Activated naive CD8-positive, alpha-beta T cell treated with anti-CD3 and anti-CD28 coated beads, Interleukin-2, amount 10 ng/mL, durations not matched to agents 7 days and 5 days (primary cell): Measurements from ENCODE around the gene LSM14B. TPM values are rescaled to one million over a fixed set of nuclear protein-coding genes. Genes with fewer than 3 reads are reported as not detected.

Source experiments
- ATAC-seq: fragments of 150-1000 bp; cut with Tn5 transposase; one replicate; pipeline ENCODE4 v1.10.0; 2021; ENCODE audit warnings: low read depth, moderate library complexity
- POLR2A ChIA-PET: fragments of 350-600 bp; sonication (Branson Sonifier 250); formaldehyde crosslinking; loops from one replicate; lab custom pipeline; 2021; ENCODE audit warnings: antibody characterized with exemption; lab: Charles Lee
- DNase-seq: peaks from one replicate; pipeline ENCODE4 v3.0.0; 2021
- H3K27ac Mint-ChIP-seq: one replicate; pipeline ENCODE4 v1.8.0; 2022; ENCODE audit warnings: mild to moderate bottlenecking, mixed read lengths
- H3K27me3 Mint-ChIP-seq: one replicate; pipeline ENCODE4 v1.8.0; 2022; ENCODE audit warnings: mild to moderate bottlenecking, moderate library complexity, mixed read lengths
- H3K36me3 Mint-ChIP-seq: one replicate; pipeline ENCODE4 v1.8.0; 2021; ENCODE audit warnings: mild to moderate bottlenecking, mixed read lengths
- H3K4me1 Mint-ChIP-seq: one replicate; pipeline ENCODE4 v1.8.0; 2021; ENCODE audit warnings: mixed read lengths
- H3K4me3 Mint-ChIP-seq: one replicate; pipeline ENCODE4 v1.8.0; 2022; ENCODE audit warnings: mild to moderate bottlenecking, moderate library complexity, mixed read lengths
- H3K9me3 Mint-ChIP-seq: one replicate; pipeline ENCODE4 v1.8.0; 2021; ENCODE audit warnings: mixed read lengths
- total RNA-seq, 2 experiments: library from RNA; stranded (reverse); gene quantifications; one replicate each; pipeline ENCODE4 v1.2.3, GENCODE V29; 2021

LSM14B gene
- total RNA-seq, 2 experiments from 2014 or later = 45.1 to 45.5 TPM

GRCh38 chr20:62118113-62119043 is 3.9 kb upstream of the LSM14B start:
- Mint-ChIP-seq H3K27ac (peak overlapping the region; percentile 61), H3K4me1 (peaks cover 19% of the 10 kb centered on the region), H3K27me3 (no peaks in the 10 kb centered on the region), H3K36me3 (no peaks in the 10 kb centered on the region), H3K9me3 (peaks cover 7% of the 10 kb centered on the region), H3K4me3 (no peak overlapping the region)
- ATAC-seq (no peak), DNase-seq (no peak)
- POLR2A ChIA-PET = interaction anchor here (0.5 to 8.7 kb wide), 3 partner anchors 23 to 487 kb away, joined by 3 to 111 read pairs (median 5); partner anchors contain the start of gene TAF4

- ATAC-seq (no peak), DNase-seq (no peak)
- Mint-ChIP-seq H3K27ac (peak overlapping the region; percentile 36), H3K4me1 (peaks cover 25% of the 10 kb centered on the region), H3K36me3 (no peaks in the 10 kb centered on the region), H3K9me3 (peaks cover 5% of the 10 kb centered on the region), H3K4me3 (no peak overlapping the region), H3K27me3 (no peaks in the 10 kb centered on the region)
- POLR2A ChIA-PET = interaction anchor here (1.0 to 8.7 kb wide), 2 partner anchors 23 to 52 kb away, joined by 4 to 111 read pairs; partner anchors contain the start of gene TAF4
Observed at GRCh38 chr20:62119115-62119514, 3.2 kb upstream of the LSM14B start.

GRCh38 chr20:62119591-62120364 is 2.5 kb upstream of the LSM14B start:
- H3K27me3 Mint-ChIP-seq = no peaks in the 10 kb centered on the region
- POLR2A ChIA-PET = interaction anchor here (1.0 to 8.7 kb wide), 2 partner anchors 22 to 53 kb away, joined by 4 to 111 read pairs; partner anchors contain the start of gene TAF4
- H3K4me1 Mint-ChIP-seq = peaks cover 32% of the 10 kb centered on the region
- DNase-seq = no peak
- H3K9me3 Mint-ChIP-seq = peaks cover 5% of the 10 kb centered on the region
- no peak overlapping the region for H3K4me3 Mint-ChIP-seq
- ATAC-seq = no peak
- H3K27ac Mint-ChIP-seq = peak overlapping the region; percentile 36
- no peaks in the 10 kb centered on the region for H3K36me3 Mint-ChIP-seq

GRCh38 chr20:62120365-62120762 is 1.9 kb upstream of the LSM14B start:
- POLR2A ChIA-PET = interaction anchor here (1.0 to 8.7 kb wide), 2 partner anchors 22 to 53 kb away, joined by 4 to 111 read pairs; partner anchors contain the start of gene TAF4
- no peak for DNase-seq
- ATAC-seq = no peak
- no peaks in the 10 kb centered on the region for H3K27me3 Mint-ChIP-seq
- H3K4me3 Mint-ChIP-seq = peak overlapping the region; percentile 49
- no peaks in the 10 kb centered on the region for H3K36me3 Mint-ChIP-seq
- no peak overlapping the region for H3K27ac Mint-ChIP-seq
- H3K4me1 Mint-ChIP-seq = peaks cover 32% of the 10 kb centered on the region
- peaks cover 5% of the 10 kb centered on the region for H3K9me3 Mint-ChIP-seq

- Mint-ChIP-seq H3K4me1 (peaks cover 32% of the 10 kb centered on the region), H3K27me3 (no peaks in the 10 kb centered on the region), H3K4me3 (peak overlapping the region; percentile 89), H3K36me3 (peaks cover 5% of the 10 kb centered on the region), H3K9me3 (no peaks in the 10 kb centered on the region), H3K27ac (peak overlapping the region; percentile 93)
- POLR2A ChIA-PET = interaction anchor here (1.0 to 8.7 kb wide), 4 partner anchors 15 to 673 kb away, joined by 4 to 111 read pairs (median 14); partner anchors contain the start of genes PSMA7, SS18L1 and TAF4
- DNase-seq (no peak), ATAC-seq (peak; percentile 2)
Observed at GRCh38 chr20:62120990-62121775, 1.1 kb upstream of the LSM14B start.

GRCh38 chr20:62122654-62123449 is 577 bp downstream of the LSM14B start:
- Mint-ChIP-seq H3K4me3 (peak overlapping the region; percentile 82), H3K9me3 (no peaks in the 10 kb centered on the region), H3K36me3 (peaks cover 11% of the 10 kb centered on the region), H3K27ac (no peak overlapping the region), H3K27me3 (no peaks in the 10 kb centered on the region), H3K4me1 (peaks cover 31% of the 10 kb centered on the region)
- ATAC-seq (no peak), DNase-seq (peak; percentile 64)
- POLR2A ChIA-PET = interaction anchor here (0.6 to 8.7 kb wide), 6 partner anchors 13 to 671 kb away, joined by 3 to 111 read pairs (median 4); partner anchors contain the start of genes PSMA7, SS18L1 and TAF4

- peak overlapping the region; percentile 82 for H3K4me3 Mint-ChIP-seq
- no peak for DNase-seq
- peaks cover 15% of the 10 kb centered on the region for H3K36me3 Mint-ChIP-seq
- H3K27ac Mint-ChIP-seq = peak overlapping the region; percentile 21
- H3K27me3 Mint-ChIP-seq = no peaks in the 10 kb centered on the region
- no peak for ATAC-seq
- peaks cover 31% of the 10 kb centered on the region for H3K4me1 Mint-ChIP-seq
- POLR2A ChIA-PET = interaction anchor here (1.1 to 8.7 kb wide), 3 partner anchors 12 to 56 kb away, joined by 3 to 111 read pairs (median 24); partner anchors contain the start of genes PSMA7, SS18L1 and TAF4
- H3K9me3 Mint-ChIP-seq = no peaks in the 10 kb centered on the region
Observed at GRCh38 chr20:62123450-62124118, 1.3 kb downstream of the LSM14B start.

GRCh38 chr20:62126141-62126540 is 3.9 kb downstream of the LSM14B start:
- Mint-ChIP-seq H3K36me3 (peaks cover 19% of the 10 kb centered on the region), H3K27ac (no peak overlapping the region), H3K4me1 (peaks cover 27% of the 10 kb centered on the region), H3K9me3 (no peaks in the 10 kb centered on the region), H3K27me3 (no peaks in the 10 kb centered on the region), H3K4me3 (no peak overlapping the region)
- POLR2A ChIA-PET = interaction anchor here (1.0 kb wide), 1 partner anchor 15 kb away, joined by 3 read pairs; no protein-coding TSS in a partner anchor
- DNase-seq = no peak
- ATAC-seq = no peak

GRCh38 chr20:62127799-62128198 is 5.5 kb downstream of the LSM14B start:
- Mint-ChIP-seq H3K27ac (no peak overlapping the region), H3K9me3 (no peaks in the 10 kb centered on the region), H3K36me3 (peaks cover 27% of the 10 kb centered on the region), H3K4me3 (no peak overlapping the region), H3K27me3 (no peaks in the 10 kb centered on the region), H3K4me1 (peaks cover 29% of the 10 kb centered on the region)
- no peak for ATAC-seq
- DNase-seq = no peak
- POLR2A ChIA-PET = interaction anchor here (1.2 kb wide), 1 partner anchor 12 kb away, joined by 3 read pairs; no protein-coding TSS in a partner anchor

- DNase-seq = no peak
- Mint-ChIP-seq H3K9me3 (no peaks in the 10 kb centered on the region), H3K27me3 (no peaks in the 10 kb centered on the region), H3K27ac (no peak overlapping the region), H3K36me3 (peaks cover 27% of the 10 kb centered on the region), H3K4me1 (peaks cover 25% of the 10 kb centered on the region), H3K4me3 (no peak overlapping the region)
- ATAC-seq = no peak
- POLR2A ChIA-PET = no interaction called here
Observed at GRCh38 chr20:62128502-62128901, 6.2 kb downstream of the LSM14B start.
